Measurements from ENCODE around the gene PDLIM1. TPM values are rescaled to one million over a fixed set of nuclear protein-coding genes. Genes with fewer than 3 reads are reported as not detected.

The PDLIM1 gene
- total RNA-seq, 6 experiments from 2014 or later: 63.9 to 105 (median 82.1) TPM

GRCh38 chr10:95335933-95336699 is 45.3 kb upstream of the PDLIM1 start:
- H3K27ac ChIP-seq: peak overlapping the region in 1 of 3 donors; percentile 75
- H3K36me3 ChIP-seq: peaks cover 0 to 14% (median 6%) of the 10 kb centered on the region in 4 donors
- no peak for DNase-seq
- no peak overlapping the region for H3K4me3 ChIP-seq
- intact Hi-C loops (cut with DNase I): no loop called here
- ATAC-seq: no peak
- WGBS (ENCODE audit: insufficient coverage, low coverage, low lambda C conversion rate, missing lambda C conversion rate): 92% methylated on average over 9 of the region's 19 CpGs
- H3K4me1 ChIP-seq: peaks cover 0 to 10% (median 3%) of the 10 kb centered on the region in 4 donors
- no peaks in the 10 kb centered on the region for H3K9me3 ChIP-seq
- no peaks in the 10 kb centered on the region for H3K27me3 ChIP-seq
- TF ChIP-seq, protein P1, sequence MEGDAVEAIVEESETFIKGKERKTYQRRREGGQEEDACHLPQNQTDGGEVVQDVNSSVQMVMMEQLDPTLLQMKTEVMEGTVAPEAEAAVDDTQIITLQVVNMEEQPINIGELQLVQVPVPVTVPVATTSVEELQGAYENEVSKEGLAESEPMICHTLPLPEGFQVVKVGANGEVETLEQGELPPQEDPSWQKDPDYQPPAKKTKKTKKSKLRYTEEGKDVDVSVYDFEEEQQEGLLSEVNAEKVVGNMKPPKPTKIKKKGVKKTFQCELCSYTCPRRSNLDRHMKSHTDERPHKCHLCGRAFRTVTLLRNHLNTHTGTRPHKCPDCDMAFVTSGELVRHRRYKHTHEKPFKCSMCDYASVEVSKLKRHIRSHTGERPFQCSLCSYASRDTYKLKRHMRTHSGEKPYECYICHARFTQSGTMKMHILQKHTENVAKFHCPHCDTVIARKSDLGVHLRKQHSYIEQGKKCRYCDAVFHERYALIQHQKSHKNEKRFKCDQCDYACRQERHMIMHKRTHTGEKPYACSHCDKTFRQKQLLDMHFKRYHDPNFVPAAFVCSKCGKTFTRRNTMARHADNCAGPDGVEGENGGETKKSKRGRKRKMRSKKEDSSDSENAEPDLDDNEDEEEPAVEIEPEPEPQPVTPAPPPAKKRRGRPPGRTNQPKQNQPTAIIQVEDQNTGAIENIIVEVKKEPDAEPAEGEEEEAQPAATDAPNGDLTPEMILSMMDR (IDR thresholded peaks at IDR 0.05): no peak
- TF ChIP-seq POLR2A (IDR thresholded peaks at IDR 0.05): no peak

- ATAC-seq (no peak), DNase-seq (no peak)
- Histone ChIP-seq H3K4me1 (peaks cover 0 to 24% (median 10%) of the 10 kb centered on the region in 4 donors), H3K27me3 (no peaks in the 10 kb centered on the region), H3K27ac (peak overlapping the region; percentile 59 to 75 (median 60)), H3K9me3 (no peaks in the 10 kb centered on the region), H3K36me3 (peaks cover 0 to 14% (median 6%) of the 10 kb centered on the region in 4 donors), H3K4me3 (no peak overlapping the region)
- WGBS (ENCODE audit: insufficient coverage, low coverage, low lambda C conversion rate, missing lambda C conversion rate): 71% methylated on average over 3 of the region's 3 CpGs
- no peak for TF ChIP-seq POLR2A (IDR thresholded peaks at IDR 0.05)
- TF ChIP-seq, protein P1 (IDR thresholded peaks at IDR 0.05): no peak
- intact Hi-C loops (cut with DNase I): no loop called here
These were observed 44.0 kb upstream of the PDLIM1 start for GRCh38 chr10:95334805-95335144.

GRCh38 chr10:95333997-95334804 is 43.4 kb upstream of the PDLIM1 start:
- intact Hi-C loops (cut with DNase I): no loop called here
- WGBS (ENCODE audit: insufficient coverage, low coverage, low lambda C conversion rate, missing lambda C conversion rate): 73% methylated on average over 9 of the region's 12 CpGs
- ATAC-seq: peak; percentile 70 to 81 (median 72)
- Histone ChIP-seq H3K4me1 (peaks cover 0 to 26% (median 11%) of the 10 kb centered on the region in 4 donors), H3K27ac (peak overlapping the region; percentile 59 to 84 (median 62)), H3K36me3 (peaks cover 0 to 14% (median 5%) of the 10 kb centered on the region in 4 donors), H3K27me3 (no peaks in the 10 kb centered on the region), H3K9me3 (no peaks in the 10 kb centered on the region), H3K4me3 (no peak overlapping the region)
- no peak for TF ChIP-seq POLR2A (IDR thresholded peaks at IDR 0.05)
- TF ChIP-seq, protein P1 (IDR thresholded peaks at IDR 0.05): no peak
- peak in 2 of 3 donors; percentile 65 to 73 for DNase-seq

DNA sequence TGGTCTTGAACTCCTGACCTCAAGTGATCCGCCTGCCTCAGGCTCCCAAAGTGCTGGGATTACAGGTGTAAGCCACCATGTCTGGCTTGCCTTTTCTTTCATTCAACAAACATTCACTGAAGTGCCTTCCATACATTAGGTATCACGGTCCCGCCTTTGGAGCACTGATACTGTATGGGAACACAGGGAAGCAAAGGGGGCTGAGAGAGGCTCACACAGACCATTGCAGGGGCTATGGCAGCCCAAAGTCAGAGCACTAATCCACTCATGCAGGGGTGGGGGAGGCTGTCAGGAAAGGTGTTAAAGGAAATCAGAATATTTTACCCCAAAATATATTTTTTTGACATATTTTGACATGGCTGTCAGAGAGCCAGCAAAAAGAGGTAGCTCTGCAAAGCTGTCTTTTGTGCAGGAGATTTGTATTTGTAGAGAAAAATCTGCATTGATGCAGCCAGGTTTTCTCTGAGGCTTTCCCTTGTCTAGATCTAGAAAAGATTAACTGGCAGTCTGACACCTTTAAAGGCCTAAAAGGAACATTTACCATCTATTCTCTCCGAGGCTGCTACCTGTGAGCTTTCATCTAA is 42.0 kb upstream of the PDLIM1 start:
- no peak overlapping the region for H3K4me3 ChIP-seq
- intact Hi-C loops (cut with DNase I): no loop called here
- no peak for DNase-seq
- no peak overlapping the region for H3K27ac ChIP-seq
- ATAC-seq: no peak
- H3K4me1 ChIP-seq: peaks cover 0 to 26% (median 12%) of the 10 kb centered on the region in 4 donors
- peaks cover 0 to 10% (median 0%) of the 10 kb centered on the region in 4 donors for H3K36me3 ChIP-seq
- 94% methylated on average over 4 of the region's 4 CpGs for WGBS (ENCODE audit: insufficient coverage, low coverage, low lambda C conversion rate, missing lambda C conversion rate)
- no peaks in the 10 kb centered on the region for H3K9me3 ChIP-seq
- TF ChIP-seq, protein P1 (IDR thresholded peaks at IDR 0.05): no peak
- no peak for TF ChIP-seq POLR2A (IDR thresholded peaks at IDR 0.05)
- no peaks in the 10 kb centered on the region for H3K27me3 ChIP-seq
